ENCODE results near the gene EIF4E3.

Gene EIF4E3

GRCh38 chr3:71641674-71642073 lies 83.5 kb downstream of the EIF4E3 start:
- DNase-seq: no peak

DNA sequence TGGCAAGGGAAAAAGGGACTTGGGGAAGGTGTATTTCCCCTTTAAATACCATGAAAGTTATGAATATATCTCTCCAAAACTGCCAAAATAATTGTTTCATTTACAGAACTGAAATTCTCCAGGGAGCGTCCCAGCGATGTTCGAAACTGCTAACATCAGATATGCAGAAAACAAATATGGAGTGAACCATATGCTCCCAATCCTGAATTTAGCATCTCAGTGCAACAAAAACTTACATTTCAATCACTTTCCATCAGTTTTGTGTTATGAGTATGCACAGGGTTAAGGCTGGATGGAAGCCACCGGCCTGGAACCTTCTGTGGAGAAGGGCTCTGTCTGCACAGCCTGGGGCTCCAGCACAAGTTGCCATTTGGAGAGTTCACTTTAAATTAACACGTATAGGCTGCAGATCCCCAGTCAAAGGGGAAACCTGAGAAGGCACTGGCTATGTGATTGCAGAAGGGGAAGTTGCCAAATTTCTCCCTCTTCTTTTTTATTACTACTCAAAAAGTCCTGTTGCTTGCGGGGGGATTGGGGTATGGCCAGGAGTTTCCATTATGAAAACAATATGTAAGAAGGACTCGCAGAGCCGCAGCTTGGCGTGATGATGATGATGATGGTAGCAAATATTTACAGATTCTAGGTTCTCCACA lies 84.7 kb downstream of the EIF4E3 start:
- no peak for DNase-seq

GRCh38 chr3:71636482-71636881 lies 88.7 kb downstream of the EIF4E3 start:
- no peak for DNase-seq

DNA sequence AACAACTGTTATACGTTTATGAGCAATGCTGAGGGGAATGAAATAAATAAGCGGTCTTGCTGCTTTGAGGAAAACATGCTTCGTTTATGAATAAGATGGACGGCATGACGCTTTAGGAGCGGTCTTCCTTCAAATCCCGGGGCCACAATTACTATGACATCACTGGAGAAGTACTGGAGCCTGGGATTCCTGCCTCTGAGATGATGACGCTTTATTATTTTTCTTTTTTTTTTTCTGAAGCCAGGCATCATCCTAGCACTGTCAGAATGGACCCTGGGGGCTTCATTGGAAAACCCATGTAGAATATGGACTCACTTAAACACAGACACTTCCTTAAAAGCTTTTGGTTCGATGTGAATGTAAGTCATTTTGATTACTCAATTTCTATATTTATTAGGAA lies 89.2 kb downstream of the EIF4E3 start:
- no peak for DNase-seq

- no peak for DNase-seq
These were observed 90.5 kb downstream of the EIF4E3 start for GRCh38 chr3:71634671-71635070.

DNA sequence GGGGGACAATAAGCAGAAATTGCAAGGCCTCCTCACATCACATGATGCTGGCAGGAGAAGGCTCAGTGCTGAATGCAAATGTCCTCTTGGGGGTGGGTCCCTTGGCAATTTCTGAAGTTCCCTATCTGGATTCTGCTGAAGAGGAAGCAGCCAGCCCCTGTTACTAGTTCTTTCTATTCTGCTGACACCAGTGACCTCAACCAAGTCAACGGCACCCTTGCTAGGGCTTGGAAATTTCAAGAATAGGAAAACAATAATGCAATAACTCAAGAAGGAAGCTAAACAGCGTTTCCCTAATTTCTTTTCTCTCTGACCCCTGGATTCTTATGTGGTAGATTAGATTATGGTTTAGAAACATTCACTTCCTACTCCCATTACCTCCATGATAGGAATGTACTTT lies 95.5 kb downstream of the EIF4E3 start:
- DNase-seq: no peak

DNA sequence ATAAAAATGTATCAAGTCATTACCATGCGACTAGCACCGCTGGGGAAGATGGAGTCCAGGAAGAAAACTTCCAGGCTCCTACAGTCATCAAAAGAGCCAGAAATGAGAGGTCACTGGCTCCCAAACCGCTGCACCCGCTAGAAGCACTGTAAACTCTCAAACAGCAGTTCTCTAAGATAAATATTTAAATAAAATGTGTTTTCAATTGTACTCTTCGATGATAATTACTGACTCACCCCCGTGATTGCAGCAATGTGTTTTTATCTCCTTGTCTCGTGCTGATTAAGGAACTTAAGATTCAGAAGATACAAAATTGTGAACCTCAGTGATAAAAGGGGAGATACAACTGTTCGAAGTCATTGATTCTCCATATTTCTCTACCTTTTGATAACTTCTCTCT lies 95.9 kb downstream of the EIF4E3 start:
- no peak for DNase-seq

- no peak for DNase-seq
These were observed 96.7 kb downstream of the EIF4E3 start for GRCh38 chr3:71628522-71628921.

- DNase-seq: no peak
These were observed 99.5 kb downstream of the EIF4E3 start for GRCh38 chr3:71625676-71626075.

Measured in stimulated activated naive CD4-positive, alpha-beta T cell treated with Interleukin-2 at 50 U/mL for 16 hours (primary cell).